ENCODE measurements around the gene TTC33.

Gene TTC33

GRCh38 chr5:40465416-40465815 is 290.3 kb downstream of the TTC33 start:
- DNase-seq = no peak

GRCh38 chr5:40464511-40464910 is 291.2 kb downstream of the TTC33 start:
- DNase-seq = no peak
